ENCODE measurements around the gene HGS.
"Not testable (repeated sequence)": the region's sequence is repeated elsewhere in the genome, so short reads cannot be mapped to it uniquely, and the experiment has no call there.

Gene HGS

GRCh38 chr17:81673561-81674258 is 10.1 kb upstream of the HGS start:
- DNase-seq (ENCODE audit: low read depth): no peak
- no peak overlapping the region for H3K4me3 ChIP-seq (ENCODE audit: low read length)
- no peak for TF ChIP-seq CTCF (conservative IDR thresholded peaks at IDR 0.05; ENCODE audit: low read depth, low read length)

DNA sequence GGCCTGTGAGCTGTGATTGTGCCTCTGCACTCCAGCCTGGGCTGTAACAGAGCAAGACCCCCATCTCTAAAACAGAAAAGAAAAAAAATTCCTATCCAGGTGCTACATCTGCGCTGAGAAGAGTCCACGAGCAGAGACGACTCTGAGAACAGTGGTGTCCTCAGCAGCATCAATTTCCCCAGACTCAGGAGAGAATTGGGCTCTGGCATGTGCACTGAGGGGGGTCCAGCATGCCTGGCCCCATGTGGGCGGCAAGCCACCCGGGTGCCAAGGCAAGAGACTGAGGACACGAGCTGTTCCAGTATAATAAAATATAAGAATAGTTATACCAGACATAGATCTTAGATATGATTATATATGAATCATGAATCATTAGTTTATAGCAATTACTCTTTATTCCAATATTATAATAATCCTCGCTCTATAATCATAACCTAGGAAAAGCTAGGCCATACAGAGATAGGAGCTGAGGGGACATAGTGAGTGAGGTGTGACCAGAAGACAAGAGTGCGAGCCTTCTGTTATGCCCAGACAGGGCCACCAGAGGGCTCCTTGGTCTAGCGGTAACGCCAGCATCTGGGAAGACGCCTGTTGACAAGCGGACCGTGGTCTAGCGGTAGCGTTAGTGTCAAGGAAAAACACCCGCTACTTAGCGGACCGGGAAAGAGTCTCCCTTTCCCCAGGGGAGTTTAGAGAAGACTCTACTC is 8.1 kb upstream of the HGS start:
- DNase-seq (ENCODE audit: low read depth); H3K4me3 ChIP-seq (ENCODE audit: low read length): not testable (repeated sequence)
- peak; percentile 47 for TF ChIP-seq CTCF (conservative IDR thresholded peaks at IDR 0.05; ENCODE audit: low read depth, low read length)

- no peak for DNase-seq (ENCODE audit: low read depth)
- H3K4me3 ChIP-seq (ENCODE audit: low read length): no peak overlapping the region
- TF ChIP-seq CTCF (conservative IDR thresholded peaks at IDR 0.05; ENCODE audit: low read depth, low read length): no peak
Measured at GRCh38 chr17:81676906-81677305, 6.9 kb upstream of the HGS start.

DNA sequence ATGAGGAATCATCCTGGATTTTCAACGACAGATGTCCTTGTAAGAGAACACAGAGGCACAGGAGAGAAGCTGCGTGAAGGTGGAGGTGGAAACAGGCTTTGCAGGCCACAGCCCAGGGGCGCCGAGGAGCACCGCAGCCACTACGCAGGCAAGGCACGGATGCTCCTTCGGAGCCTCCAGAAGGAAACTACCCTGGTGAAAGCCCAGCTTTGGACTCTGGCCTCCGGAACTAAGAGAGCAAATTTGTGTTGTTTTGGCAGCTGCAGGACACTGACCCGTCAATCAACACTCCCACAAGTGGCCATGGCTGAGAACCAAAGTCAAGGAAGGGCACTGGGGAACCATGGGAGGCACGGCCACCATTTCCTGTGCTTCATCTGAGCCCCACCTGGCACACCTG is 3.7 kb upstream of the HGS start:
- no peak for TF ChIP-seq CTCF (conservative IDR thresholded peaks at IDR 0.05; ENCODE audit: low read depth, low read length)
- H3K4me3 ChIP-seq (ENCODE audit: low read length): no peak overlapping the region
- DNase-seq (ENCODE audit: low read depth): no peak

DNA sequence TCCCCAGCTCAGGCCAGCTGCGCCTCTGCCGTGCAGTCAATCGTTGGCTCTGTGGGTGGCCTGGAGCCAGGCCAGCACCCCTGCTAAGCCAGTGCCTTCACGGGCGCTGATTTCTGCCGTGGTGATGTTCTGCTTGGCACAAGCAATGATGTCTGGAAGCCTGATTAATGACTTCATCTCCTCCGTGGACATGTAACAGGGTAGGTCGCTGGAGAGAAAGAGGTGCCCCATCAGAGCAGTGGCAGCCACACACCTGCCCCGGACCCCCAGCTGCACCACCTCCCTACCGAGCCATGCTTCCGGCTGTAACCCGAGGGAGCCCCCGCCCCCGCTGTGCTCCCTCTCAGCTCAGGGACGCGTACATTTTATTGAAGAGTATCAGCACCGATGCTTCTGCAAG is 2.1 kb upstream of the HGS start:
- H3K4me3 ChIP-seq (ENCODE audit: low read length): no peak overlapping the region
- TF ChIP-seq CTCF (conservative IDR thresholded peaks at IDR 0.05; ENCODE audit: low read depth, low read length): no peak
- DNase-seq (ENCODE audit: low read depth): no peak

DNA sequence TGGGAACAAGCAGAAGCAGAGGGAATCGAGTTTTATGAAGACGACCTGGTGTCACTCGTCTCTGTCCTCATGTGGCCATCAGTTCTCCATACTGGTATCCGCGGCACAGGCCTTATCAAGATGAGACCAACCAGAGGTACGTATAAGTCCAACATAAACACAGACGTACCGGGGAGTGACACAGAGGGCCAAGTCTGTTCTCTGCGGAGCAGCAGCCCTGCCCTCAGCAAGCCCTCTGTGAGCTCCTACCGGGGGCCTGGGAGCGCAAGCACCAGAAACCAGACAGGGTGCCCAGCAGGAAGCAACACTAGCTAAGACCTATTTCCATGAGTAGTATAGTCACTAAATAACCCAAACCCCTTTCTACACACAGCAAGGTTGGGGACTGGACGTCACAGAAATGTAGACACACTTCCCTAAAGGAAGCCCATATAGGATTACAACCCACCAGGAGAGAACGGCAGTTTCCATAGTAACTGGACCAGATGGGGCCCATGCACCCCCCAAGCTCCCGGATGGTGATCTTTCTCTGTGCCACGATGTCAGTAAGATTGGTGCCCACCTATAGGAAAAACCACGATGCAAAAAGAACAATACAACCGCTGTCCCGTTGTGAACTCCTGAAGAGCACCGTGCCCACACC is 1.1 kb upstream of the HGS start:
- TF ChIP-seq CTCF (conservative IDR thresholded peaks at IDR 0.05; ENCODE audit: low read depth, low read length): no peak
- no peak for DNase-seq (ENCODE audit: low read depth)
- H3K4me3 ChIP-seq (ENCODE audit: low read length): peak overlapping the region; percentile 90

All from retinal pigment epithelial cell (primary cell).